Body of pancreas (tissue), 4 donors: ENCODE results near the gene ITIH5.

Source experiments
- CTCF ChIP-seq, 7 experiments: fragments of 450-650 bp in 4 of 7; fragments of 200-600 bp in 3 of 7; sonication (generic) in 3 of 7; IDR thresholded peaks; one replicate each; pipeline ENCODE4 v1.5.1; 2016 to 2019; ENCODE audit warnings: antibody characterized with exemption in 7 of 7
- POLR2A ChIP-seq, 3 donors: fragments of 450-650 bp; IDR thresholded peaks; one replicate each; pipeline ENCODE4 v1.6.1; 2016; ENCODE audit warnings: antibody characterized with exemption in 3 of 3, mild to moderate bottlenecking in 2 of 3

DNA sequence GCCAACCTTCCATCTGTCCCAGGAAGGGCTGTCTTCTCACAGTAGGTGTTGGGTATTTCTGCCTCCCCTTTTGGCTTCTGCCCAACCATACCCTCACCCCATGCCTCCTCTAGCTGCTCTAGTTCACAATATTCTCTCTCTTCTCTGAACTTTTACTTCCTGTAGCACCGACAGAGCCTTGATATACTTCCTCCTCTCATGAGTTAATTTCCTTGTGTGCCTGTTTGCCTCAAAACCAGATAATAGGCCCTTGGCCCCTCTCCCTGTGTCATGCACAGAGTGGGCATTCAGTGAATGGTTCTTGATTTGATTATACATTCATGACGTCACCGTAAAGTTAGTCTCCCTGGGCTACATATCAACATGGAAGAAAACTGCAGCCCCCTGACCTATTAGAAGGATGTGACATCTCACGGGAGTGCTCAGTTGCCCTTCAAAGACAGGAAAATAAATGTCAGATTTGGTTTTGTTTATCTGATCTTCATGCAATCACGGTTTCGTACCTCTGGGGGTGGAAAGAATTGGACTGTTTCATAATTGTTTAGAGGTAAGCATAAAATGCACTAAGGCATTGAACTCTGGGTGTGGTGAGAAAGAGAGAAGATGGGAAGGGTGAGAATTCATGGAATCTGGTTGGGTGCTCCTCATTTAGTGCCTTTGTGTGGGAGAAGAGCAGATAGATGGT, 127.7 kb downstream of the ITIH5 start:
- no peak for TF ChIP-seq CTCF (IDR thresholded peaks at IDR 0.05)
- TF ChIP-seq POLR2A (IDR thresholded peaks at IDR 0.05), result no peak
